ENCODE results near the gene MAPK1IP1L. TPM values are rescaled to one million over a fixed set of nuclear protein-coding genes. Genes with fewer than 3 reads are reported as not detected.

The MAPK1IP1L gene
- total and polyA plus RNA-seq, 2 of the 4 experiments (the other 2 are of a cell fraction) = 44.8 to 168 TPM

DNA sequence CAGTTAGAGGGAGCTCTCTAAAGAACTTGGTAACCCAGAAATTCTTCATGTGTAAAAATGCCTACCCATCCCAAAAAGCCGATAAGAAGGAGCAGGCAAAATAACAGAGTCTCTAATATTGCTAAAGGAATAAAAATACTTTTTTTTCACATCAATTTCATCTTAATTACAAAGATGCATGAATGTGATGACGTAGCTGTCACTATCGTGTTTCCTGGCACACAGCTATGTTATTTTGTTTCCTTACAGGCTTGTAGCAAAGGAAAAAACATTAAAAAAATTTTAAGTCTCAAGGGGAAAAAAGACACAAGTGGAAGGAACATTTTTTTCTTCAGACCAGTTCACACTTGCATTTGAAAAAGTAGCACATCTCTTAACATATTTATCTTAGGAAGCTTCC lies 67.3 kb downstream of the MAPK1IP1L start:
- no peaks in the 10 kb centered on the region for H3K9me3 ChIP-seq (ENCODE audit: control insufficient read depth, insufficient read depth, low read length)
- no peak overlapping the region for H3K4me2 ChIP-seq (ENCODE audit: low read depth, low read length)
- no peaks in the 10 kb centered on the region for H4K20me1 ChIP-seq (ENCODE audit: insufficient read depth, low read length)
- no peak overlapping the region for H3K23ac ChIP-seq (ENCODE audit: low read depth, low read length)
- ATAC-seq (ENCODE audit: low read depth) (no peak), DNase-seq (no peak)
- POLR2A ChIA-PET (ENCODE audit: unreplicated experiment) = no interaction called here
- no peaks in the 10 kb centered on the region for H3K36me3 ChIP-seq (ENCODE audit: control insufficient read depth, insufficient read depth, low read length)
- H3K56ac ChIP-seq (ENCODE audit: extremely low read depth, insufficient read depth, low read length) = no peak overlapping the region
- H3K9me1 ChIP-seq (ENCODE audit: insufficient read depth, low read length) = peaks cover 9% of the 10 kb centered on the region
- CTCF ChIA-PET = no interaction called here
- H3K9ac ChIP-seq (ENCODE audit: low read depth, low read length) = no peak overlapping the region
- H2BK15ac ChIP-seq (ENCODE audit: low read depth, low read length) = no peak overlapping the region
- no TSS peak for BruUV-seq (replicated peaks)
- no peak overlapping the region for H4K8ac ChIP-seq (ENCODE audit: low read depth in 2 of 2, low read length in 2 of 2)
- no peak overlapping the region for H2AK9ac ChIP-seq (replicated peaks; ENCODE audit: low read depth, low read length, poor library complexity)
- H3K4ac ChIP-seq (ENCODE audit: low read depth, low read length) = no peak overlapping the region
- H3K14ac ChIP-seq (replicated peaks; ENCODE audit: low read depth, low read length) = no peak overlapping the region
- no peak overlapping the region for H3K4me3 ChIP-seq (ENCODE audit: insufficient read depth, low read depth, low read length)
- 0 out of 2 replicates have a peak overlapping the region, but pooled peaks have one; percentile 2 for H2BK120ac ChIP-seq (ENCODE audit: low read depth, low read length)
- no peak overlapping the region for H2BK20ac ChIP-seq (ENCODE audit: low read depth, low read length)
- WGBS, 2 experiments (ENCODE audit: extremely low coverage in 2 of 2, insufficient read length in 1 of 2) = no CpG with 5 or more reads among the region's 3 CpGs
- H4K91ac ChIP-seq (ENCODE audit: insufficient read depth, low read depth, low read length) = no peak overlapping the region
- dilution Hi-C loops (cut with HindIII; ENCODE audit: low sequenced_read_pairs, unreplicated experiment) = no loop called here
- in situ Hi-C loops (cut with MboI; ENCODE audit: low sequenced_read_pairs) = no loop called here
- no peak overlapping the region for H4K5ac ChIP-seq (ENCODE audit: low read depth, low read length)
- H2BK5ac ChIP-seq (ENCODE audit: low read depth, low read length, poor library complexity, severe bottlenecking) = no peak overlapping the region
- TF ChIP-seq RAD21 (IDR thresholded peaks at IDR 0.05; ENCODE audit: low read length) (no peak), RCOR1 (IDR thresholded peaks at IDR 0.05; ENCODE audit: insufficient replicate concordance, low read length) (no peak), NFE2L2 (IDR thresholded peaks at IDR 0.05; ENCODE audit: low read depth, low read length) (no peak), CHD1 (IDR thresholded peaks at IDR 0.05; ENCODE audit: low read depth, low read length) (no peak), BHLHE40 (IDR thresholded peaks at IDR 0.05; ENCODE audit: low read depth, low read length) (no peak), CEBPB (IDR thresholded peaks at IDR 0.05; ENCODE audit: low read depth, low read length) (no peak), MXI1 (IDR thresholded peaks at IDR 0.05; ENCODE audit: borderline replicate concordance, low read depth, low read length) (no peak)
- TF ChIP-seq, protein P1, sequence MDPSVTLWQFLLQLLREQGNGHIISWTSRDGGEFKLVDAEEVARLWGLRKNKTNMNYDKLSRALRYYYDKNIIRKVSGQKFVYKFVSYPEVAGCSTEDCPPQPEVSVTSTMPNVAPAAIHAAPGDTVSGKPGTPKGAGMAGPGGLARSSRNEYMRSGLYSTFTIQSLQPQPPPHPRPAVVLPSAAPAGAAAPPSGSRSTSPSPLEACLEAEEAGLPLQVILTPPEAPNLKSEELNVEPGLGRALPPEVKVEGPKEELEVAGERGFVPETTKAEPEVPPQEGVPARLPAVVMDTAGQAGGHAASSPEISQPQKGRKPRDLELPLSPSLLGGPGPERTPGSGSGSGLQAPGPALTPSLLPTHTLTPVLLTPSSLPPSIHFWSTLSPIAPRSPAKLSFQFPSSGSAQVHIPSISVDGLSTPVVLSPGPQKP (IDR thresholded peaks at IDR 0.05; ENCODE audit: borderline replicate concordance, low read depth, low read length) = no peak
- TF ChIP-seq, protein P2, sequence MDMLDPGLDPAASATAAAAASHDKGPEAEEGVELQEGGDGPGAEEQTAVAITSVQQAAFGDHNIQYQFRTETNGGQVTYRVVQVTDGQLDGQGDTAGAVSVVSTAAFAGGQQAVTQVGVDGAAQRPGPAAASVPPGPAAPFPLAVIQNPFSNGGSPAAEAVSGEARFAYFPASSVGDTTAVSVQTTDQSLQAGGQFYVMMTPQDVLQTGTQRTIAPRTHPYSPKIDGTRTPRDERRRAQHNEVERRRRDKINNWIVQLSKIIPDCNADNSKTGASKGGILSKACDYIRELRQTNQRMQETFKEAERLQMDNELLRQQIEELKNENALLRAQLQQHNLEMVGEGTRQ (IDR thresholded peaks at IDR 0.05; ENCODE audit: low read depth, low read length) = no peak
- H3K27ac ChIP-seq (ENCODE audit: insufficient read depth, low read length) = no peak overlapping the region
- H3K79me1 ChIP-seq (ENCODE audit: low read depth in 1 of 2, low read length in 2 of 2) = no peaks in the 10 kb centered on the region
- intact Hi-C loops (cut with micrococcal nuclease) = no loop called here
- H3K27me3 ChIP-seq (ENCODE audit: control insufficient read depth, insufficient read depth, low read length) = no peaks in the 10 kb centered on the region
- no peak overlapping the region for H2AK5ac ChIP-seq (ENCODE audit: low read depth, low read length)
- H3K4me1 ChIP-seq (ENCODE audit: control insufficient read depth, insufficient read depth, low read length) = peaks cover 16% of the 10 kb centered on the region
- H2AFZ ChIP-seq (replicated peaks; ENCODE audit: low read length, poor library complexity) = peak overlapping the region; percentile 64
- H3K18ac ChIP-seq (ENCODE audit: low read depth, low read length) = no peak overlapping the region

Data from IMR-90 (cell line).